HG03460 (cell line): Measurements from ENCODE around the gene APOBEC3A.

Experiments used
- ATAC-seq: cut with Tn5 transposase; IDR thresholded peaks from one replicate; pipeline ENCODE4 v1.9.1; 2021; ENCODE audit not compliant: unreplicated experiment

The APOBEC3A gene

GRCh38 chr22:38957046-38957770 is at the start of gene APOBEC3A:
Gene APOBEC3A (plus strand): TSS chr22:38957609. CDS start chr22:38957692, 83 bp downstream.
- ATAC-seq = no peak

- ATAC-seq = no peak
These were observed 49.6 kb upstream of the APOBEC3A start for GRCh38 chr22:38907767-38908166.

- ATAC-seq = no peak
These were observed 46.0 kb upstream of the APOBEC3A start for GRCh38 chr22:38911434-38911833.

GRCh38 chr22:38919631-38920190 is 37.7 kb upstream of the APOBEC3A start:
- no peak for ATAC-seq

- no peak for ATAC-seq
These were observed 36.3 kb upstream of the APOBEC3A start for GRCh38 chr22:38921120-38921519.

GRCh38 chr22:38921806-38922205 is 35.6 kb upstream of the APOBEC3A start:
- ATAC-seq = no peak

GRCh38 chr22:38923463-38924346 is 33.7 kb upstream of the APOBEC3A start:
- no peak for ATAC-seq

GRCh38 chr22:38924347-38924952 is 33.0 kb upstream of the APOBEC3A start:
- no peak for ATAC-seq

- no peak for ATAC-seq
These were observed 31.8 kb upstream of the APOBEC3A start for GRCh38 chr22:38925571-38926041.

GRCh38 chr22:38927033-38927781 is 30.2 kb upstream of the APOBEC3A start:
- no peak for ATAC-seq

GRCh38 chr22:38930512-38930911 is 26.9 kb upstream of the APOBEC3A start:
- ATAC-seq = no peak

- no peak for ATAC-seq
These were observed 22.4 kb upstream of the APOBEC3A start for GRCh38 chr22:38935023-38935422.

- no peak for ATAC-seq
These were observed 21.8 kb upstream of the APOBEC3A start for GRCh38 chr22:38935616-38936015.

GRCh38 chr22:38936562-38936961 is 20.8 kb upstream of the APOBEC3A start:
- ATAC-seq = no peak

- no peak for ATAC-seq
These were observed 20.4 kb upstream of the APOBEC3A start for GRCh38 chr22:38937036-38937435.

GRCh38 chr22:38937541-38937940 is 19.9 kb upstream of the APOBEC3A start:
- no peak for ATAC-seq

GRCh38 chr22:38938221-38938620 is 19.2 kb upstream of the APOBEC3A start:
- ATAC-seq = no peak

- ATAC-seq = no peak
These were observed 18.5 kb upstream of the APOBEC3A start for GRCh38 chr22:38938925-38939324.

- no peak for ATAC-seq
These were observed 16.5 kb upstream of the APOBEC3A start for GRCh38 chr22:38940811-38941384.

- ATAC-seq = peak; percentile 47
These were observed 15.9 kb upstream of the APOBEC3A start for GRCh38 chr22:38941488-38941987.
